IMR-90 (cell line): ENCODE results near the gene NAPA. TPM values are rescaled to one million over a fixed set of nuclear protein-coding genes. Genes with fewer than 3 reads are reported as not detected.

Experiments used
- ATAC-seq: fragments of 200-7000 bp; cut with Tn5 transposase; 2 replicates; pipeline ENCODE4 v1.9.1; 2020; ENCODE audit warnings: low read depth, mild to moderate bottlenecking, moderate library complexity
- BruUV-seq: library from RNA; stranded (reverse); fragments of 400-500 nt; replicated peaks from 2 replicates; lab custom pipeline; 2021; lab: Mats Ljungman, UMichigan
- CTCF ChIA-PET: fragments of 300-600 bp; formaldehyde crosslinking; extraction: SDS; loops from one replicate; lab custom pipeline; 2021; ENCODE audit warnings: antibody characterized with exemption; lab: Yijun Ruan, JAX
- POLR2A ChIA-PET: fragments of 300-600 bp; sonication (Branson Sonifier 250); formaldehyde crosslinking; loops from one replicate; lab custom pipeline; 2022; ENCODE audit warnings: antibody characterized with exemption; ENCODE audit not compliant: unreplicated experiment; lab: Charles Lee
- DNase-seq: peaks from one replicate; pipeline ENCODE4 v3.0.0; 2013
- H2AFZ ChIP-seq: replicated peaks from 2 replicates; pipeline ENCODE3; 2013; ENCODE audit warnings: low read length, mild to moderate bottlenecking; ENCODE audit not compliant: poor library complexity
- H2AK5ac ChIP-seq: 2 replicates; pipeline ENCODE4 v1.6.1; 2013; ENCODE audit warnings: low read depth, low read length, inconsistent platforms
- H2AK9ac ChIP-seq: replicated peaks from 2 replicates; pipeline ENCODE3; 2013; ENCODE audit warnings: mild to moderate bottlenecking, low read depth, low read length, moderate library complexity; ENCODE audit not compliant: poor library complexity
- H2BK120ac ChIP-seq: 2 replicates; pipeline ENCODE4 v1.6.1; 2013; ENCODE audit warnings: low read depth, low read length, inconsistent platforms
- H2BK15ac ChIP-seq: 3 replicates; pipeline ENCODE4 v1.6.1; 2013; ENCODE audit warnings: low read depth, low read length, inconsistent platforms
- H2BK20ac ChIP-seq: 2 replicates; pipeline ENCODE4 v1.6.1; 2013; ENCODE audit warnings: low read depth, mild to moderate bottlenecking, inconsistent platforms, low read length, moderate library complexity
- H2BK5ac ChIP-seq: 2 replicates; pipeline ENCODE4 v1.6.1; 2013; ENCODE audit warnings: mild to moderate bottlenecking, low read depth, low read length, inconsistent platforms; ENCODE audit not compliant: poor library complexity, severe bottlenecking
- H3K14ac ChIP-seq: replicated peaks from 2 replicates; pipeline ENCODE4 v1.6.1; 2013; ENCODE audit warnings: low read depth, low read length, inconsistent platforms
- H3K18ac ChIP-seq: 2 replicates; pipeline ENCODE4 v1.6.1; 2013; ENCODE audit warnings: low read depth, low read length, control low read depth
- H3K23ac ChIP-seq: 2 replicates; pipeline ENCODE4 v1.6.1; 2013; ENCODE audit warnings: low read depth, low read length, inconsistent platforms
- H3K27ac ChIP-seq: 2 replicates; pipeline ENCODE4 v1.5.1; 2013; ENCODE audit warnings: mild to moderate bottlenecking, control low read depth, low read length; ENCODE audit not compliant: insufficient read depth
- H3K27me3 ChIP-seq: 2 replicates; pipeline ENCODE4 v1.6.1; 2013; ENCODE audit warnings: low read length; ENCODE audit not compliant: control insufficient read depth, insufficient read depth
- H3K36me3 ChIP-seq: 2 replicates; pipeline ENCODE4 v1.6.1; 2013; ENCODE audit warnings: low read length, mixed read lengths; ENCODE audit not compliant: control insufficient read depth, insufficient read depth
- H3K4ac ChIP-seq: 2 replicates; pipeline ENCODE4 v1.6.1; 2013; ENCODE audit warnings: low read depth, low read length, inconsistent platforms
- H3K4me1 ChIP-seq: 2 replicates; pipeline ENCODE4 v1.6.1; 2013; ENCODE audit warnings: low read length, mixed read lengths; ENCODE audit not compliant: control insufficient read depth, insufficient read depth
- H3K4me2 ChIP-seq: 2 replicates; pipeline ENCODE4 v1.6.1; 2013; ENCODE audit warnings: low read depth, mild to moderate bottlenecking, control low read depth, low read length, moderate library complexity
- H3K4me3 ChIP-seq: 2 replicates; pipeline ENCODE4 v1.5.1; 2013; ENCODE audit warnings: low read depth, mild to moderate bottlenecking, control low read depth, low read length, moderate library complexity; ENCODE audit not compliant: insufficient read depth
- H3K56ac ChIP-seq: 2 replicates; pipeline ENCODE4 v1.6.1; 2013; ENCODE audit warnings: low read length, inconsistent platforms; ENCODE audit not compliant: insufficient read depth; ENCODE audit errors: extremely low read depth
- H3K79me1 ChIP-seq, 2 experiments: 2 replicates each; pipeline ENCODE4 v1.6.1; 2013; ENCODE audit warnings: low read length in 2 of 2, inconsistent platforms in 1 of 2, low read depth in 1 of 2
- H3K9ac ChIP-seq: 2 replicates; pipeline ENCODE4 v1.6.1; 2013; ENCODE audit warnings: low read depth, low read length, control low read depth
- H3K9me1 ChIP-seq: 2 replicates; pipeline ENCODE4 v1.6.1; 2013; ENCODE audit warnings: low read length, inconsistent platforms; ENCODE audit not compliant: insufficient read depth
- H3K9me3 ChIP-seq: 2 replicates; pipeline ENCODE4 v1.6.1; 2013; ENCODE audit warnings: low read length; ENCODE audit not compliant: control insufficient read depth, insufficient read depth
- H4K20me1 ChIP-seq: 2 replicates; pipeline ENCODE4 v1.6.1; 2013; ENCODE audit warnings: low read length, inconsistent platforms; ENCODE audit not compliant: insufficient read depth
- H4K5ac ChIP-seq: 2 replicates; pipeline ENCODE4 v1.6.1; 2013; ENCODE audit warnings: mild to moderate bottlenecking, low read depth, low read length, control low read depth
- H4K8ac ChIP-seq, 2 experiments: 2 replicates each; pipeline ENCODE4 v1.6.1; 2013; ENCODE audit warnings: low read depth in 2 of 2, low read length in 2 of 2, control low read depth in 1 of 2, inconsistent platforms in 1 of 2
- H4K91ac ChIP-seq: 2 replicates; pipeline ENCODE4 v1.6.1; 2013; ENCODE audit warnings: low read depth, low read length, inconsistent platforms; ENCODE audit not compliant: insufficient read depth
- BHLHE40 ChIP-seq: fragments of 150-350 bp; IDR thresholded peaks from 2 replicates; pipeline ENCODE4 v1.6.1; 2016; ENCODE audit warnings: mild to moderate bottlenecking, low read depth, low read length
- CEBPB ChIP-seq: IDR thresholded peaks from 2 replicates; pipeline ENCODE4 v1.6.1; 2012; ENCODE audit warnings: low read depth, low read length, improper control_type of control experiment
- CHD1 ChIP-seq: IDR thresholded peaks from 2 replicates; pipeline ENCODE4 v1.6.1; 2012; ENCODE audit warnings: low read depth, low read length, improper control_type of control experiment
- FOS ChIP-seq: fragments of 150-350 bp; IDR thresholded peaks from 2 replicates; pipeline ENCODE4 v1.6.1; 2016; ENCODE audit warnings: low read depth, low read length
- MAFK ChIP-seq: IDR thresholded peaks from 2 replicates; pipeline ENCODE4 v1.6.1; 2012; ENCODE audit warnings: low read depth, low read length, improper control_type of control experiment
- MAZ ChIP-seq: IDR thresholded peaks from 2 replicates; pipeline ENCODE4 v1.6.1; 2012; ENCODE audit warnings: low read depth, mild to moderate bottlenecking, low read length, improper control_type of control experiment, moderate library complexity, borderline replicate concordance
- MXI1 ChIP-seq: IDR thresholded peaks from 2 replicates; pipeline ENCODE4 v1.6.1; 2012; ENCODE audit warnings: low read depth, mild to moderate bottlenecking, low read length, moderate library complexity, borderline replicate concordance
- NFE2L2 ChIP-seq: fragments of 150-350 bp; IDR thresholded peaks from 2 replicates; pipeline ENCODE4 v1.6.1; 2016; ENCODE audit warnings: low read depth, mild to moderate bottlenecking, low read length
- POLR2A ChIP-seq: IDR thresholded peaks from 2 replicates; pipeline ENCODE4 v1.6.1; 2012; ENCODE audit warnings: mild to moderate bottlenecking, low read depth, low read length
- RCOR1 ChIP-seq: IDR thresholded peaks from 2 replicates; pipeline ENCODE4 v1.6.1; 2012; ENCODE audit warnings: mild to moderate bottlenecking, low read length, improper control_type of control experiment; ENCODE audit not compliant: insufficient replicate concordance
- RFX5 ChIP-seq: IDR thresholded peaks from 2 replicates; pipeline ENCODE4 v1.8.0; 2012; ENCODE audit warnings: low read depth, mild to moderate bottlenecking, low read length, moderate library complexity
- SMC3 ChIP-seq: fragments of 150-350 bp; IDR thresholded peaks from 2 replicates; pipeline ENCODE4 v1.6.1; 2016; ENCODE audit warnings: low read depth, mild to moderate bottlenecking, antibody characterized with exemption, low read length, moderate library complexity
- WGBS, 2 experiments: methylation state at CpG; one replicate each; pipeline versions ENCODE4 v1.1.5 to v1.1.7; 2013; ENCODE audit warnings: missing lambda C conversion rate in 2 of 2; ENCODE audit not compliant: insufficient read length in 1 of 2; ENCODE audit errors: extremely low coverage in 2 of 2; 5-methylcytosine and 5-hydroxymethylcytosine counted together
- dilution Hi-C: fragments of 300-500 bp; cut with HindIII; formaldehyde crosslinking; loops from one replicate; pipeline ENCODE4 v1.14.3; 2018; ENCODE audit warnings: low sequenced_read_pairs; ENCODE audit not compliant: unreplicated experiment
- in situ Hi-C: fragments of 300-500 bp; cut with MboI; formaldehyde crosslinking; loops from 3 replicates; pipeline ENCODE4 v1.14.3; 2019; ENCODE audit warnings: low sequenced_read_pairs, inconsistent platforms, mixed read lengths
- intact Hi-C: fragments of 100-400 bp; cut with micrococcal nuclease; formaldehyde crosslinking; loops from 2 replicates; pipeline ENCODE4 v1.10.0; 2022
- polyA plus RNA-seq, 3 experiments: library from polyadenylated mRNA; depleted of rRNA; stranded (reverse); fragments of >200 nt; gene quantifications; 2 replicates each; pipeline ENCODE4 v1.2.3, GENCODE V29; 2012; ENCODE audit warnings: low replicate concordance in 1 of 3
- total RNA-seq: library from RNA; depleted of rRNA; stranded (reverse); fragments of >200 nt; gene quantifications from 2 replicates; pipeline ENCODE4 v1.2.3, GENCODE V29; 2012
- TF ChIP-seq, protein P1 (sequence below): fragments of 150-350 bp; IDR thresholded peaks from 2 replicates; pipeline ENCODE4 v1.6.1; 2016; ENCODE audit warnings: low read depth, mild to moderate bottlenecking, low read length, moderate library complexity, borderline replicate concordance
- TF ChIP-seq, protein P2 (sequence below): fragments of 150-350 bp; IDR thresholded peaks from 2 replicates; pipeline ENCODE4 v1.6.1; 2017; ENCODE audit warnings: mild to moderate bottlenecking, antibody characterized with exemption, low read length, low read depth
- TF ChIP-seq, protein P3 (sequence below): conservative IDR thresholded peaks from 2 replicates; pipeline ENCODE4 v1.5.1; 2012; ENCODE audit warnings: mild to moderate bottlenecking, low read depth, low read length, improper control_type of control experiment

NAPA gene
- total and polyA plus RNA-seq, 2 of the 4 experiments (the other 2 are of a cell fraction): 76.4 to 126 TPM

DNA sequence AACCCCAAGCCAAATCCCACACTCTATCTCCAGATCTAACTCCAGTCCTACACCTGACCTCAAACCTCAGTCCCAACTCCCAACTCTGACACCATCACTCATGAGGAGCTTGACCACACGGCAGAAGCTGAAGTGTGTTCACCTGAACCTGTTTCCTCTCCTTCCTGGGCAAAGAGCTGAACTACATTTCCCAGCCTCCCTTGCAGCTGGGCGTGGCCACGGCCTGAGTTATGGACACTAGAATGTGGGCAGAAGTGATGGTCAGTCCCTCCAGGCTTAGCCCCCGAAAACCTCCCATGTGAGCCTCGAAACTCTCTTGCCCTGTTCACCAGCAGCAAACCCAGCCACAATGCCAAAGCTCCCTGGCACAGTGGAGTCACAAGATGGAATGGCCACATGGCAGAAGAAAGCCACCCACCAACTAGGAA, 76.1 kb downstream of the NAPA start:
- CTCF ChIA-PET: interaction anchor here (1.0 kb wide), 1 partner anchor 45 kb away, joined by 4 read pairs; the partner anchor contains the start of gene KPTN
- no peak overlapping the region for H2AFZ ChIP-seq

More for the DNA sequence above, 76.1 kb downstream of the NAPA start:
- TF ChIP-seq, protein P1, sequence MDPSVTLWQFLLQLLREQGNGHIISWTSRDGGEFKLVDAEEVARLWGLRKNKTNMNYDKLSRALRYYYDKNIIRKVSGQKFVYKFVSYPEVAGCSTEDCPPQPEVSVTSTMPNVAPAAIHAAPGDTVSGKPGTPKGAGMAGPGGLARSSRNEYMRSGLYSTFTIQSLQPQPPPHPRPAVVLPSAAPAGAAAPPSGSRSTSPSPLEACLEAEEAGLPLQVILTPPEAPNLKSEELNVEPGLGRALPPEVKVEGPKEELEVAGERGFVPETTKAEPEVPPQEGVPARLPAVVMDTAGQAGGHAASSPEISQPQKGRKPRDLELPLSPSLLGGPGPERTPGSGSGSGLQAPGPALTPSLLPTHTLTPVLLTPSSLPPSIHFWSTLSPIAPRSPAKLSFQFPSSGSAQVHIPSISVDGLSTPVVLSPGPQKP: no peak
- TF ChIP-seq FOS (no peak), NFE2L2 (no peak), MAFK (no peak), RCOR1 (no peak), SMC3 (no peak), MAZ (no peak), POLR2A (no peak), BHLHE40 (no peak), RFX5 (no peak), CEBPB (no peak), MXI1 (no peak), CHD1 (no peak)
- TF ChIP-seq, protein P2, sequence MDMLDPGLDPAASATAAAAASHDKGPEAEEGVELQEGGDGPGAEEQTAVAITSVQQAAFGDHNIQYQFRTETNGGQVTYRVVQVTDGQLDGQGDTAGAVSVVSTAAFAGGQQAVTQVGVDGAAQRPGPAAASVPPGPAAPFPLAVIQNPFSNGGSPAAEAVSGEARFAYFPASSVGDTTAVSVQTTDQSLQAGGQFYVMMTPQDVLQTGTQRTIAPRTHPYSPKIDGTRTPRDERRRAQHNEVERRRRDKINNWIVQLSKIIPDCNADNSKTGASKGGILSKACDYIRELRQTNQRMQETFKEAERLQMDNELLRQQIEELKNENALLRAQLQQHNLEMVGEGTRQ: no peak
- TF ChIP-seq, protein P3, sequence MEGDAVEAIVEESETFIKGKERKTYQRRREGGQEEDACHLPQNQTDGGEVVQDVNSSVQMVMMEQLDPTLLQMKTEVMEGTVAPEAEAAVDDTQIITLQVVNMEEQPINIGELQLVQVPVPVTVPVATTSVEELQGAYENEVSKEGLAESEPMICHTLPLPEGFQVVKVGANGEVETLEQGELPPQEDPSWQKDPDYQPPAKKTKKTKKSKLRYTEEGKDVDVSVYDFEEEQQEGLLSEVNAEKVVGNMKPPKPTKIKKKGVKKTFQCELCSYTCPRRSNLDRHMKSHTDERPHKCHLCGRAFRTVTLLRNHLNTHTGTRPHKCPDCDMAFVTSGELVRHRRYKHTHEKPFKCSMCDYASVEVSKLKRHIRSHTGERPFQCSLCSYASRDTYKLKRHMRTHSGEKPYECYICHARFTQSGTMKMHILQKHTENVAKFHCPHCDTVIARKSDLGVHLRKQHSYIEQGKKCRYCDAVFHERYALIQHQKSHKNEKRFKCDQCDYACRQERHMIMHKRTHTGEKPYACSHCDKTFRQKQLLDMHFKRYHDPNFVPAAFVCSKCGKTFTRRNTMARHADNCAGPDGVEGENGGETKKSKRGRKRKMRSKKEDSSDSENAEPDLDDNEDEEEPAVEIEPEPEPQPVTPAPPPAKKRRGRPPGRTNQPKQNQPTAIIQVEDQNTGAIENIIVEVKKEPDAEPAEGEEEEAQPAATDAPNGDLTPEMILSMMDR: no peak
- no peaks in the 10 kb centered on the region for H3K79me1 ChIP-seq
- H4K8ac ChIP-seq: no peak overlapping the region
- H2BK5ac ChIP-seq: no peak overlapping the region
- no peaks in the 10 kb centered on the region for H3K36me3 ChIP-seq
- H3K9ac ChIP-seq: no peak overlapping the region
- in situ Hi-C loops: loop anchor here (5.0 to 10.0 kb wide), 2 partner anchors 268 to 346 kb away; no protein-coding TSS in a partner anchor
- H3K18ac ChIP-seq: no peak overlapping the region
- ATAC-seq (no peak), DNase-seq (no peak)
- H2BK20ac ChIP-seq: no peak overlapping the region
- no peak overlapping the region for H2BK15ac ChIP-seq
- H3K4ac ChIP-seq: no peak overlapping the region
- no peaks in the 10 kb centered on the region for H3K9me3 ChIP-seq
- no peak overlapping the region for H3K23ac ChIP-seq
- H2AK9ac ChIP-seq: no peak overlapping the region
- H3K4me2 ChIP-seq: no peak overlapping the region
- peaks cover 4% of the 10 kb centered on the region; the same call in 1 of the 2 replicates for H4K20me1 ChIP-seq
- peaks cover 31% of the 10 kb centered on the region for H3K27me3 ChIP-seq
- H4K5ac ChIP-seq: no peak overlapping the region
- no peaks in the 10 kb centered on the region for H3K4me1 ChIP-seq
- H3K4me3 ChIP-seq: no peak overlapping the region
- intact Hi-C loops: loop anchor here (5.0 kb wide), 2 partner anchors 43 to 173 kb away; partner anchors contain the start of gene KPTN
- H2BK120ac ChIP-seq: no peak overlapping the region
- H3K27ac ChIP-seq: no peak overlapping the region
- BruUV-seq: no TSS peak
- H4K91ac ChIP-seq: no peak overlapping the region
- H3K14ac ChIP-seq: no peak overlapping the region
- POLR2A ChIA-PET: no interaction called here
- H3K9me1 ChIP-seq: no peaks in the 10 kb centered on the region; the same call in 1 of the 2 replicates
- WGBS, 2 experiments: 33% methylated on average over 1 of the region's 5 CpGs; no CpG with 5 or more reads in 1 of the 2 experiments
- dilution Hi-C loops: no loop called here
- H2AK5ac ChIP-seq: no peak overlapping the region
- no peak overlapping the region for H3K56ac ChIP-seq
